HepG2 (cell line): ENCODE data around the gene TIMP3. TPM values are rescaled to one million over a fixed set of nuclear protein-coding genes. Genes with fewer than 3 reads are reported as not detected.

Source experiments
- AHR ChIP-seq: IDR thresholded peaks from 2 replicates; pipeline ENCODE4 v1.6.1; 2018; ENCODE audit warnings: missing genetic modification reagents, missing compliant biosample characterization
- ETV5 ChIP-seq: IDR thresholded peaks from 2 replicates; pipeline ENCODE4 v1.6.1; 2018; ENCODE audit warnings: missing biosample characterization, missing genetic modification reagents, inconsistent platforms, borderline replicate concordance
- GTF3A ChIP-seq: sonication (generic); formaldehyde crosslinking; conservative IDR thresholded peaks from 2 replicates; pipeline ENCODE4 v1.4.0; 2020; ENCODE audit warnings: mild to moderate bottlenecking, missing genetic modification reagents
- HNF1B ChIP-seq: sonication (generic); formaldehyde crosslinking; IDR thresholded peaks from 2 replicates; pipeline ENCODE4 v1.5.1; 2020; ENCODE audit warnings: mild to moderate bottlenecking, moderate library complexity, missing genetic modification reagents
- MEIS1 ChIP-seq: sonication (generic); formaldehyde crosslinking; IDR thresholded peaks from 2 replicates; pipeline ENCODE4 v1.9.0; 2021; ENCODE audit warnings: mild to moderate bottlenecking, missing genetic modification reagents, moderate library complexity, borderline replicate concordance
- NCOA2 ChIP-seq: sonication (generic); formaldehyde crosslinking; IDR thresholded peaks from 2 replicates; pipeline ENCODE4 v1.8.0; 2022; ENCODE audit warnings: inconsistent platforms
- PAF1 ChIP-seq: IDR thresholded peaks from 2 replicates; pipeline ENCODE4 v1.6.1; 2016; ENCODE audit warnings: missing genetic modification reagents, missing compliant biosample characterization
- PHF20 ChIP-seq: sonication (generic); formaldehyde crosslinking; IDR thresholded peaks from 2 replicates; pipeline ENCODE4 v1.5.0; 2020; ENCODE audit warnings: mild to moderate bottlenecking, missing genetic modification reagents
- PTBP1 ChIP-seq: fragments of 200-400 bp; formaldehyde crosslinking; IDR thresholded peaks from 2 replicates; pipeline ENCODE4 v1.6.1; 2018; ENCODE audit warnings: low read length, low read depth; ENCODE audit not compliant: poor library complexity, severe bottlenecking
- RBM22 ChIP-seq: fragments of 200-400 bp; formaldehyde crosslinking; optimal IDR thresholded peaks from 2 replicates; pipeline ENCODE3; 2017; ENCODE audit warnings: mild to moderate bottlenecking, low read length, moderate library complexity
- RFXAP ChIP-seq: sonication (generic); formaldehyde crosslinking; IDR thresholded peaks from 2 replicates; pipeline ENCODE4 v1.4.0; 2020; ENCODE audit warnings: missing genetic modification reagents, borderline replicate concordance
- RXRB ChIP-seq: IDR thresholded peaks from 2 replicates; pipeline ENCODE4 v1.6.1; 2016; ENCODE audit warnings: borderline replicate concordance, missing genetic modification reagents, missing compliant biosample characterization
- SALL1 ChIP-seq: sonication (generic); formaldehyde crosslinking; IDR thresholded peaks from 2 replicates; pipeline ENCODE4 v1.8.0; 2022; ENCODE audit warnings: mild to moderate bottlenecking, missing genetic modification reagents
- YEATS4 ChIP-seq: sonication (generic); formaldehyde crosslinking; IDR thresholded peaks from 2 replicates; pipeline ENCODE4 v1.4.0; 2020; ENCODE audit warnings: missing genetic modification reagents, borderline replicate concordance
- ZFP36 ChIP-seq: fragments of 150-350 bp; IDR thresholded peaks from 2 replicates; pipeline ENCODE4 v1.6.1; 2018; ENCODE audit warnings: borderline replicate concordance, low read length, low read depth; ENCODE audit not compliant: partially characterized antibody
- ZFP41 ChIP-seq: sonication (generic); formaldehyde crosslinking; IDR thresholded peaks from 2 replicates; pipeline ENCODE4 v1.4.0; 2020; ENCODE audit warnings: mild to moderate bottlenecking, missing genetic modification reagents, borderline replicate concordance
- ZMAT3 ChIP-seq: sonication (generic); formaldehyde crosslinking; conservative IDR thresholded peaks from 2 replicates; pipeline ENCODE4 v1.7.0; 2021; ENCODE audit warnings: missing genetic modification reagents
- ZNF232 ChIP-seq: sonication (generic); formaldehyde crosslinking; IDR thresholded peaks from 2 replicates; pipeline ENCODE4 v1.4.0; 2020; ENCODE audit warnings: missing genetic modification reagents, borderline replicate concordance
- ZNF253 ChIP-seq: sonication (generic); formaldehyde crosslinking; IDR thresholded peaks from 2 replicates; pipeline ENCODE4 v1.8.0; 2022; ENCODE audit warnings: mild to moderate bottlenecking, missing genetic modification reagents, borderline replicate concordance
- ZNF292 ChIP-seq: sonication (generic); formaldehyde crosslinking; IDR thresholded peaks from 2 replicates; pipeline ENCODE4 v1.8.1; 2022; ENCODE audit warnings: mild to moderate bottlenecking, low read depth, missing genetic modification reagents, borderline replicate concordance
- ZNF296 ChIP-seq: sonication (generic); formaldehyde crosslinking; conservative IDR thresholded peaks from 2 replicates; pipeline ENCODE4 v1.5.0; 2020; ENCODE audit warnings: mild to moderate bottlenecking, missing genetic modification reagents
- ZNF512B ChIP-seq: sonication (generic); formaldehyde crosslinking; IDR thresholded peaks from 2 replicates; pipeline ENCODE4 v1.5.1; 2020; ENCODE audit warnings: missing genetic modification reagents, mild to moderate bottlenecking, borderline replicate concordance
- ZNF580 ChIP-seq: IDR thresholded peaks from 2 replicates; pipeline ENCODE4 v1.6.1; 2016; ENCODE audit warnings: low read depth, borderline replicate concordance
- ZNF704 ChIP-seq: sonication (generic); formaldehyde crosslinking; IDR thresholded peaks from 2 replicates; pipeline ENCODE4 v1.8.1; 2023; ENCODE audit warnings: mild to moderate bottlenecking, inconsistent platforms, moderate library complexity, missing genetic modification reagents, borderline replicate concordance
- ZNF749 ChIP-seq: sonication (generic); formaldehyde crosslinking; IDR thresholded peaks from 2 replicates; pipeline ENCODE4 v1.8.0; 2022; ENCODE audit warnings: mild to moderate bottlenecking, missing genetic modification reagents, moderate library complexity, borderline replicate concordance
- polyA plus RNA-seq, 8 experiments: library from polyadenylated mRNA; depleted of rRNA in 3 of 8; stranded (reverse) in 7 of 8; unstranded in 1 of 8; fragments of >200 nt; fragmentation: Illumina TruSeq in 4 of 8; extraction: Trizol in 4 of 8; gene quantifications; 2 replicates each; pipeline versions ENCODE4 v1.2.1 to v1.2.3, GENCODE V29; 2011 to 2016; ENCODE audit warnings: low read depth in 4 of 8, missing spikeins in 1 of 8, mixed read lengths in 1 of 8; ENCODE audit not compliant: insufficient read depth in 1 of 8
- total RNA-seq, 5 experiments: library from RNA; depleted of rRNA; stranded (reverse); fragments of >200 nt; fragmentation: Illumina TruSeq; extraction: Trizol; gene quantifications; 2 replicates each; pipeline ENCODE4 v1.2.3, GENCODE V29; 2016; ENCODE audit warnings: low read depth in 1 of 5

TIMP3 gene
- total and polyA plus RNA-seq, 2 of the 13 experiments (the other 11 are each of a cell fraction or from before 2014, with no cell fraction given), result 57.3 to 86.6 TPM

- no peak for TF ChIP-seq ZNF512B (CRISPR knock-in tag)
- TF ChIP-seq ZFP36, result no peak
- no peak for TF ChIP-seq ZNF704 (CRISPR knock-in tag)
- TF ChIP-seq AHR, result no peak
- TF ChIP-seq PHF20 (CRISPR knock-in tag), result no peak
- peak; percentile 31; the same call in 1 of the 2 replicates for TF ChIP-seq SALL1 (CRISPR knock-in tag)
- TF ChIP-seq ZNF296 (CRISPR knock-in tag), result no peak
- TF ChIP-seq ETV5 (CRISPR knock-in tag), result peak; percentile 47; the same call in 1 of the 2 replicates
- 0 out of 2 replicates have a peak, but pooled peaks have one; percentile 42 for TF ChIP-seq ZNF580
- TF ChIP-seq ZNF749, result no peak
- peak; percentile 39; the same call in 1 of the 2 replicates for TF ChIP-seq NCOA2 (CRISPR knock-in tag)
- no peak for TF ChIP-seq ZNF253 (CRISPR knock-in tag)
- TF ChIP-seq HNF1B, result 0 out of 2 replicates have a peak, but pooled peaks have one; percentile 18
- no peak for TF ChIP-seq ZNF292
- TF ChIP-seq RBM22, result no peak
- no peak for TF ChIP-seq ZMAT3 (CRISPR knock-in tag)
- TF ChIP-seq ZFP41, result no peak
- TF ChIP-seq RFXAP (CRISPR knock-in tag), result no peak
- no peak for TF ChIP-seq GTF3A
- TF ChIP-seq ZNF232 (CRISPR knock-in tag), result no peak
- no peak for TF ChIP-seq MEIS1 (CRISPR knock-in tag)
- TF ChIP-seq RXRB (CRISPR knock-in tag), result peak; percentile 37; the same call in 1 of the 2 replicates
- no peak for TF ChIP-seq YEATS4
- TF ChIP-seq PTBP1, result no peak
- no peak for TF ChIP-seq PAF1 (CRISPR knock-in tag)
These were observed 25.5 kb upstream of the TIMP3 start (continued) for GRCh38 chr22:32775957-32776356.
